Measurements from ENCODE around the gene PLXNA1. TPM values are rescaled to one million over a fixed set of nuclear protein-coding genes. Genes with fewer than 3 reads are reported as not detected.

The PLXNA1 gene
- total and polyA plus RNA-seq, 9 of the 15 experiments (the other 6 are each of a cell fraction or from before 2014, with no cell fraction given) = 0.23 to 59.9 (median 16.8) TPM

- Histone ChIP-seq H3K27ac (ENCODE audit: extremely low read depth, low read depth, low read length) (no peak overlapping the region), H3K36me3 (ENCODE audit: control insufficient read depth, insufficient read depth, low read length) (peaks cover 63% of the 10 kb centered on the region; the same call in 2 of the 3 replicates), H3K79me2 (ENCODE audit: control insufficient read depth, insufficient read depth, low read length) (peaks cover 82% of the 10 kb centered on the region), H2AFZ (ENCODE audit: low read depth, low read length) (no peak overlapping the region), H3K4me2 (ENCODE audit: insufficient read depth, low read length) (no peak overlapping the region), H3K9ac (ENCODE audit: insufficient read depth in 1 of 2, low read depth in 2 of 2, low read length in 2 of 2) (no peak overlapping the region), H3K9me1 (ENCODE audit: control insufficient read depth, insufficient read depth, low read length) (peaks cover 10% of the 10 kb centered on the region), H3K27me3 (ENCODE audit: control insufficient read depth in 2 of 2, insufficient read depth in 2 of 2, low read length in 2 of 2) (no peaks in the 10 kb centered on the region), H3K9me3 (replicated peaks; ENCODE audit: control insufficient read depth, insufficient read depth, low read depth, low read length) (no peaks in the 10 kb centered on the region), H4K20me1 (replicated peaks; ENCODE audit: control insufficient read depth, insufficient read depth, low read length) (peaks cover 33% of the 10 kb centered on the region; the same call in 1 of the 2 replicates), H3K4me1 (replicated peaks in 1 of 2; ENCODE audit: control insufficient read depth in 2 of 2, insufficient read depth in 2 of 2, low read length in 2 of 2) (peaks cover 2 to 52% of the 10 kb centered on the region in 2 experiments; a peak in 4 of 5 replicates), H3K4me3 (no peak overlapping the region)
- ATAC-seq (no peak), FAIRE-seq (no peak), DNase-seq (ENCODE audit: extremely low read depth in 1 of 4, low spot score in 3 of 4) (no peak)
- in situ Hi-C loops (cut with MboI) (no loop called here), intact Hi-C loops (cut with micrococcal nuclease) (no loop called here)
- ChIA-PET CTCF (ENCODE audit: low intra/inter-chr PET ratio) (no interaction called here), POLR2A (interaction anchor here (0.7 kb wide), 1 partner anchor 26 kb away, joined by 3 read pairs; no protein-coding TSS in a partner anchor)
- 88% methylated on average over 7 of the region's 24 CpGs for WGBS (ENCODE audit: insufficient coverage, low coverage, missing lambda C conversion rate)
- BruUV-seq (replicated peaks) = no TSS peak
- no peak for TF ChIP-seq RBM15 (IDR thresholded peaks at IDR 0.05; ENCODE audit: insufficient read depth, low read length)
- no peak for TF ChIP-seq TGIF2 (CRISPR knock-in tag; IDR thresholded peaks at IDR 0.05)
- TF ChIP-seq ZNF318 (IDR thresholded peaks at IDR 0.05; ENCODE audit: borderline replicate concordance in 1 of 2, low read depth in 1 of 2) = no peak
- TF ChIP-seq CREB3 (tag; conservative IDR thresholded peaks at IDR 0.05; ENCODE audit: low read depth) = no peak
- TF ChIP-seq ZNF584 (CRISPR knock-in tag; IDR thresholded peaks at IDR 0.05; ENCODE audit: low read depth) = no peak
- no peak for TF ChIP-seq FOXA3 (CRISPR knock-in tag; conservative IDR thresholded peaks at IDR 0.05 in 1 of 2, IDR thresholded peaks at IDR 0.05 in 1 of 2)
- TF ChIP-seq SRSF1 (IDR thresholded peaks at IDR 0.05; ENCODE audit: low read depth, low read length) = no peak
- TF ChIP-seq NRF1 (conservative IDR thresholded peaks at IDR 0.05 in 1 of 2, IDR thresholded peaks at IDR 0.05 in 1 of 2) = no peak
- no peak for TF ChIP-seq PCBP1 (IDR thresholded peaks at IDR 0.05; ENCODE audit: low read depth, low read length, poor library complexity, severe bottlenecking)
- no peak for TF ChIP-seq BCOR (IDR thresholded peaks at IDR 0.05)
- no peak for TF ChIP-seq ZNF561 (CRISPR knock-in tag; conservative IDR thresholded peaks at IDR 0.05)
- no peak for TF ChIP-seq PHB2 (IDR thresholded peaks at IDR 0.05; ENCODE audit: low read depth)
Measured at GRCh38 chr3:126991366-126992200, 8.7 kb downstream of the PLXNA1 start.

Measured in K562 (cell line).